ENCODE measurements around the gene C20orf204.
"Not testable (repeated sequence)": the region's sequence is repeated elsewhere in the genome, so short reads cannot be mapped to it uniquely, and the experiment has no call there.

The C20orf204 gene

GRCh38 chr20:64083378-64083803, 47.4 kb downstream of the C20orf204 start:
- H3K4me1 ChIP-seq (ENCODE audit: low read length), result peaks cover 11% of the 10 kb centered on the region
- H3K4me2 ChIP-seq (ENCODE audit: low read length), result peak overlapping the region; percentile 90
- no peaks in the 10 kb centered on the region for H3K9me3 ChIP-seq (ENCODE audit: insufficient read depth, low read length)
- H3K36me3 ChIP-seq (replicated peaks; ENCODE audit: low read depth, low read length), result no peaks in the 10 kb centered on the region
- H3K4me3 ChIP-seq (ENCODE audit: low read length), result peak overlapping the region; percentile 77
- H3K9ac ChIP-seq (ENCODE audit: low read length), result peak overlapping the region; percentile 31; the same call in 1 of the 2 replicates
- H2AFZ ChIP-seq (ENCODE audit: low read depth, low read length), result no peak overlapping the region; the same call in 1 of the 2 replicates
- H4K20me1 ChIP-seq (ENCODE audit: insufficient read depth, low read length), result no peaks in the 10 kb centered on the region
- TF ChIP-seq EZH2phosphoT487 (IDR thresholded peaks at IDR 0.05; ENCODE audit: low read depth) (no peak), CTCF (IDR thresholded peaks at IDR 0.05; ENCODE audit: low read depth, low read length) (peak; percentile 57)
- H3K79me2 ChIP-seq (ENCODE audit: low read length), result peaks cover 9% of the 10 kb centered on the region
- peaks cover 24% of the 10 kb centered on the region for H3K27me3 ChIP-seq (ENCODE audit: low read depth, low read length)
- no peak overlapping the region for H3K27ac ChIP-seq (ENCODE audit: low read length)

DNA sequence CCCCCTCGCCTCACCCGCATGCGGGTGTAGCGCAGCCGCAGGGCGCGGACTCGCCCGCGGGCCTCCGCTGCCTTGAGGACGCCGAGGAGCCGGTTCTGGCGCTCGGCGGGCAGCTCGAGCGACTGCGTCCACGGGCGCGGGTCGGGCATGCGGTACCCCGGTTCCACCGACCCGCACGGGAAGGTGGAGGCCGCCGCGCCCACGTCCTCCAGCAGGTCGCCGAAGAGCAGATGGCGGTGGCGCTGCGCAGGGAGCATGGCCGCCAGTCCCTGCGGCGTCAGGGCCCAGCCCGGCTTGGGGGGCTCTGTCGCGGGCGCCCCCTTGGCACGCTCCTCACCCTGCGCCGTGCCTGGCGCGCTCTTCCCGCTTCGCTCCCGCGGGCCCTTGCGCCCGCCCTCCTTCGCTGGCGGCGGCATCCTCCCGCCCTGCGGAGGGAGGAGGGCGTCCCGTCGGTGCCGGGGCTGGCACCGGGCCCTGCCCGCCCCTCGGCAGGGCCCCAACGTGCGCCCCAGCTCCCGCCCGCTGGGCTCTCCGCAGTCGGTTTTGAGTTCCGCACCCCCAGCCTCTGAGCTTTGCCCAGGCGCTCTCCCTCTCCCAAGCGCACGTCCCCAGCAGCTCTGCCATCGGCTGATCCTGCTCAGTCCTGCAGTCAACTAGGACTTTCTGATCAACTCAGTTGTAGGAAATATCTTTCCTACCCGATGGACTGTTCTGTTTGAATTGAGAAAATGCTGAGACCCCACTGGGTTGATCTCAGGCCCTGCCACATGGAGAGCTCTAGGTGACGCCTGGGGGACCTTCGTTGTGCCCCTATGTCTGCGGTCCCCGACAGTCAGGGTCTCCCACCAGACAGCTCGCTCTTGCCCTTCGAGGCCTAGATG, 48.1 kb downstream of the C20orf204 start, which contains the start of gene LKAAEAR1:
Gene LKAAEAR1 (minus strand): TSS at position 595 of the 881 bp plus-strand sequence. CDS start 179 bp downstream, at position 416.
- H3K9me3 ChIP-seq (ENCODE audit: insufficient read depth, low read length), result no peaks in the 10 kb centered on the region
- peak within 1 kb of the TSS; percentile 77 for H3K4me3 ChIP-seq (ENCODE audit: low read length)
- H4K20me1 ChIP-seq (ENCODE audit: insufficient read depth, low read length), result no peaks in the 10 kb centered on the region
- peaks cover 3% of the 10 kb centered on the region for H3K79me2 ChIP-seq (ENCODE audit: low read length)
- TF ChIP-seq CTCF (IDR thresholded peaks at IDR 0.05; ENCODE audit: low read depth, low read length) (no peak), EZH2phosphoT487 (IDR thresholded peaks at IDR 0.05; ENCODE audit: low read depth) (no peak)
- H2AFZ ChIP-seq (ENCODE audit: low read depth, low read length), result no peak within 1 kb of the TSS; the same call in 1 of the 2 replicates
- peak within 1 kb of the TSS; percentile 31; the same call in 1 of the 2 replicates for H3K9ac ChIP-seq (ENCODE audit: low read length)
- H3K27me3 ChIP-seq (ENCODE audit: low read depth, low read length), result peaks cover 24% of the 10 kb centered on the region
- no peak within 1 kb of the TSS for H3K27ac ChIP-seq (ENCODE audit: low read length)
- peaks cover 9% of the 10 kb centered on the region for H3K4me1 ChIP-seq (ENCODE audit: low read length)
- peak within 1 kb of the TSS; percentile 90 for H3K4me2 ChIP-seq (ENCODE audit: low read length)
- no peaks in the 10 kb centered on the region for H3K36me3 ChIP-seq (replicated peaks; ENCODE audit: low read depth, low read length)

DNA sequence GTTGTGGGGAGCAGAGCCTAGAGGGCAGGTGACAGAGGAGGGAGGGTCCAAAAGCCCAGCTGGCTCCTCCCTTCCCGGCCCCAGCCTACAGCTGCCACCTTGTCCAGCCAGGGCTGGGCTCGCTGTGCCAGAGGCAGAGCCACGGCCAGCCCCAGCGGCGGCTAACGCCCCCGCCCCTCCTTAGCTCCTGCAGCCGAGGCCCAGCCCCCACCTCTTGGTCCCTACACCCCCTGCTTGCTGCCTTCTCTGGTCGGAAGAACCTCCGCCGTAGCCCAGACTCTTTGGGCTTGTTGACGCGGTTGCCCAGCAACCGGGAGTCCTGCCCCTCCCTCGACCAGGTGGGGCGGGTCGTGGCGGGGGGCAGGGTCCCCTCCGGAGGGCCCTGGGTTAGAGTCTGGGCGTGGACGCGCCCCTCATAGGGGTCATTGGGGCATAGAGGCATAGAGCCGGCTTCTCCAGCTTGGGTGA, 48.7 kb downstream of the C20orf204 start:
- Histone ChIP-seq H3K79me2 (ENCODE audit: low read length) (no peaks in the 10 kb centered on the region), H3K4me2 (ENCODE audit: low read length) (no peak overlapping the region), H3K27me3 (ENCODE audit: low read depth, low read length) (peaks cover 24% of the 10 kb centered on the region), H3K27ac (ENCODE audit: low read length) (no peak overlapping the region), H3K36me3 (replicated peaks; ENCODE audit: low read depth, low read length) (no peaks in the 10 kb centered on the region), H3K4me3 (ENCODE audit: low read length) (no peak overlapping the region), H2AFZ (ENCODE audit: low read depth, low read length) (no peak overlapping the region), H3K4me1 (ENCODE audit: low read length) (peaks cover 9% of the 10 kb centered on the region), H4K20me1 (ENCODE audit: insufficient read depth, low read length) (no peaks in the 10 kb centered on the region), H3K9me3 (ENCODE audit: insufficient read depth, low read length) (no peaks in the 10 kb centered on the region), H3K9ac (ENCODE audit: low read length) (no peak overlapping the region)
- TF ChIP-seq EZH2phosphoT487 (IDR thresholded peaks at IDR 0.05; ENCODE audit: low read depth), result no peak
- no peak for TF ChIP-seq CTCF (IDR thresholded peaks at IDR 0.05; ENCODE audit: low read depth, low read length)

GRCh38 chr20:64086801-64087200, 50.8 kb downstream of the C20orf204 start:
- 0 out of 2 replicates have a peak, but pooled peaks cover 4% of the 10 kb centered on the region for H4K20me1 ChIP-seq (ENCODE audit: insufficient read depth, low read length)
- TF ChIP-seq EZH2phosphoT487 (IDR thresholded peaks at IDR 0.05; ENCODE audit: low read depth) (no peak), CTCF (IDR thresholded peaks at IDR 0.05; ENCODE audit: low read depth, low read length) (no peak)
- H3K27me3 ChIP-seq (ENCODE audit: low read depth, low read length), result peaks cover 24% of the 10 kb centered on the region
- no peak overlapping the region for H3K4me2 ChIP-seq (ENCODE audit: low read length)
- no peak overlapping the region for H3K4me3 ChIP-seq (ENCODE audit: low read length)
- peaks cover 5% of the 10 kb centered on the region for H3K4me1 ChIP-seq (ENCODE audit: low read length)
- no peak overlapping the region for H3K9ac ChIP-seq (ENCODE audit: low read length)
- H2AFZ ChIP-seq (ENCODE audit: low read depth, low read length), result no peak overlapping the region
- no peaks in the 10 kb centered on the region for H3K9me3 ChIP-seq (ENCODE audit: insufficient read depth, low read length)
- no peak overlapping the region for H3K27ac ChIP-seq (ENCODE audit: low read length)
- H3K36me3 ChIP-seq (replicated peaks; ENCODE audit: low read depth, low read length), result no peaks in the 10 kb centered on the region
- no peaks in the 10 kb centered on the region for H3K79me2 ChIP-seq (ENCODE audit: low read length)

- H3K9ac ChIP-seq (ENCODE audit: low read length); H3K4me1 ChIP-seq (ENCODE audit: low read length); H3K79me2 ChIP-seq (ENCODE audit: low read length); H3K4me2 ChIP-seq (ENCODE audit: low read length); H3K27ac ChIP-seq (ENCODE audit: low read length); H2AFZ ChIP-seq (ENCODE audit: low read depth, low read length); H4K20me1 ChIP-seq (ENCODE audit: insufficient read depth, low read length); H3K4me3 ChIP-seq (ENCODE audit: low read length); H3K9me3 ChIP-seq (ENCODE audit: insufficient read depth, low read length); H3K36me3 ChIP-seq (replicated peaks; ENCODE audit: low read depth, low read length): not testable (repeated sequence)
- H3K27me3 ChIP-seq (ENCODE audit: low read depth, low read length), result peaks cover 24% of the 10 kb centered on the region
Measured at GRCh38 chr20:64087226-64087825, 51.3 kb downstream of the C20orf204 start.

Measured in OCI-LY3 (cell line).